OCI-LY3 (cell line): Measurements from ENCODE around the gene CYP27B1.

Experiments
- H2AFZ ChIP-seq: fragments of 200-600, 300-600 bp; shearing (Covaris generic); 2 replicates; pipeline ENCODE4 v1.6.0; 2014; ENCODE audit warnings: antibody characterized with exemption, low read depth, low read length
- H3K27ac ChIP-seq: fragments of 200-600, 300-600 bp; sonication (generic); 2 replicates; pipeline ENCODE4 v1.5.1; 2014; ENCODE audit warnings: mild to moderate bottlenecking, low read length, moderate library complexity, mixed read lengths
- H3K27me3 ChIP-seq: fragments of 200-600, 300-600 bp; sonication (generic); 2 replicates; pipeline ENCODE4 v1.6.1; 2014; ENCODE audit warnings: low read depth, low read length, mixed read lengths
- H3K36me3 ChIP-seq: fragments of 200-600, 300-600 bp; sonication (generic); replicated peaks from 2 replicates; pipeline ENCODE3; 2014; ENCODE audit warnings: low read depth, low read length, mixed read lengths
- H3K4me1 ChIP-seq: fragments of 300-600, 200-600 bp; sonication (generic); 2 replicates; pipeline ENCODE4 v1.6.1; 2014; ENCODE audit warnings: low read length, mixed read lengths
- H3K4me2 ChIP-seq: fragments of 200-600, 300-600 bp; sonication (generic); 2 replicates; pipeline ENCODE4 v1.6.1; 2014; ENCODE audit warnings: low read length, mixed read lengths
- H3K4me3 ChIP-seq: fragments of 300-600, 200-600 bp; sonication (generic); 2 replicates; pipeline ENCODE4 v1.5.1; 2014; ENCODE audit warnings: antibody characterized with exemption, mild to moderate bottlenecking, low read length, moderate library complexity
- H3K79me2 ChIP-seq: fragments of 300-600, 200-600 bp; shearing (Covaris generic); 2 replicates; pipeline ENCODE4 v1.6.1; 2014; ENCODE audit warnings: mild to moderate bottlenecking, low read length, mixed read lengths
- H3K9ac ChIP-seq: fragments of 300-600, 200-600 bp; shearing (Covaris generic); 2 replicates; pipeline ENCODE4 v1.6.0; 2014; ENCODE audit warnings: mild to moderate bottlenecking, low read length, moderate library complexity
- H3K9me3 ChIP-seq: fragments of 200-600, 300-600 bp; shearing (Covaris generic); 2 replicates; pipeline ENCODE4 v1.6.1; 2014; ENCODE audit warnings: low read length, mixed read lengths; ENCODE audit not compliant: insufficient read depth
- H4K20me1 ChIP-seq: fragments of 200-600, 300-600 bp; sonication (generic); 2 replicates; pipeline ENCODE4 v1.6.1; 2016; ENCODE audit warnings: low read length, mixed read lengths; ENCODE audit not compliant: insufficient read depth
- EZH2phosphoT487 ChIP-seq: fragments of 200-600 bp; shearing (Covaris generic); IDR thresholded peaks from 2 replicates; pipeline ENCODE4 v1.6.1; 2018; ENCODE audit warnings: antibody characterized with exemption, mixed run types, low read depth
- TF ChIP-seq, protein P1 (sequence below): fragments of 200-600, 300-600 bp; sonication (generic); IDR thresholded peaks from 2 replicates; pipeline ENCODE4 v1.5.1; 2014; ENCODE audit warnings: antibody characterized with exemption, low read length, low read depth

The CYP27B1 gene

DNA sequence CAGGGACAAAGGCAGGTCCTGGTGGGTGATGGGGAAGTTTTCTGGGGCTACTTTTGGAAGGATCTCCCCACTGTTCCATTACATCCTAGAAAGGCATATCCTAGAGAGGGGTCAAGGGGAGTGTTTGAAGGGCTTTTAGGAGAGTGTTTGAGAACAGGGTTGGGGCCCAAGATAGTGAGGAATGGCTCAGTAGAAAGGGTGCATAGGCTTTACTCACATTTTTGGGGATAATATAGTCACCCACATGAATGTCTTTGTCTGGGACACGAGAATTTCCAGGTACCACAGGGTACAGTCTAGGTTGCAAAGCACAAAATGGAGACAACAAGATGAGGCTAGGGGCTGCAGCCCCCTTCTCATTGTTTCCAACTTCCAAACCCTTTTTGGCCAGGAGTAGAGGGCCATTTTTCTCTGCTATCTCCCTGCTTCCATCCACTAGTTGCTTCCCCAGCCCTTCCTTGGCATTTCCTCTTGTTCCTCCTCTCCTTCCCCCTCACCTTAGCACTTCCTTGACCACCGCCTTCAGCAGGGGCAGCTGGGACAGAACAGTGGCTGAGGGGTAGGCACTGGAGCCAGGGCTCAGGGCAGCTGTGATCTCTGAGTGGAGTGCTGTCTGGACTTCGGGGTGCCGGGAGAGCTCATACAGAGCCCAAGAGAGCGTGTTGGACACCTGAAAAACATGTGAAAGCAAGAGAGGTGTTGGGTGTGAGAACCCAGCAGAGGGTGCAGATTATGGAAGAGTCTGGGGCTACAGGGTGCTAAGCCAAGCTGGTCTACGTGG is 2.8 kb downstream of the CYP27B1 start:
- Histone ChIP-seq H3K4me2 (peak overlapping the region; percentile 83; the same call in 1 of the 2 replicates), H4K20me1 (peaks cover 22% of the 10 kb centered on the region), H3K27me3 (no peaks in the 10 kb centered on the region), H3K79me2 (peaks cover 9% of the 10 kb centered on the region; the same call in 1 of the 2 replicates), H3K4me3 (no peak overlapping the region), H2AFZ (no peak overlapping the region), H3K9me3 (no peaks in the 10 kb centered on the region), H3K36me3 (peaks cover 36% of the 10 kb centered on the region), H3K4me1 (peaks cover 4% of the 10 kb centered on the region; the same call in 1 of the 2 replicates), H3K9ac (no peak overlapping the region), H3K27ac (no peak overlapping the region)
- TF ChIP-seq, protein P1, sequence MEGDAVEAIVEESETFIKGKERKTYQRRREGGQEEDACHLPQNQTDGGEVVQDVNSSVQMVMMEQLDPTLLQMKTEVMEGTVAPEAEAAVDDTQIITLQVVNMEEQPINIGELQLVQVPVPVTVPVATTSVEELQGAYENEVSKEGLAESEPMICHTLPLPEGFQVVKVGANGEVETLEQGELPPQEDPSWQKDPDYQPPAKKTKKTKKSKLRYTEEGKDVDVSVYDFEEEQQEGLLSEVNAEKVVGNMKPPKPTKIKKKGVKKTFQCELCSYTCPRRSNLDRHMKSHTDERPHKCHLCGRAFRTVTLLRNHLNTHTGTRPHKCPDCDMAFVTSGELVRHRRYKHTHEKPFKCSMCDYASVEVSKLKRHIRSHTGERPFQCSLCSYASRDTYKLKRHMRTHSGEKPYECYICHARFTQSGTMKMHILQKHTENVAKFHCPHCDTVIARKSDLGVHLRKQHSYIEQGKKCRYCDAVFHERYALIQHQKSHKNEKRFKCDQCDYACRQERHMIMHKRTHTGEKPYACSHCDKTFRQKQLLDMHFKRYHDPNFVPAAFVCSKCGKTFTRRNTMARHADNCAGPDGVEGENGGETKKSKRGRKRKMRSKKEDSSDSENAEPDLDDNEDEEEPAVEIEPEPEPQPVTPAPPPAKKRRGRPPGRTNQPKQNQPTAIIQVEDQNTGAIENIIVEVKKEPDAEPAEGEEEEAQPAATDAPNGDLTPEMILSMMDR = no peak
- no peak for TF ChIP-seq EZH2phosphoT487

DNA sequence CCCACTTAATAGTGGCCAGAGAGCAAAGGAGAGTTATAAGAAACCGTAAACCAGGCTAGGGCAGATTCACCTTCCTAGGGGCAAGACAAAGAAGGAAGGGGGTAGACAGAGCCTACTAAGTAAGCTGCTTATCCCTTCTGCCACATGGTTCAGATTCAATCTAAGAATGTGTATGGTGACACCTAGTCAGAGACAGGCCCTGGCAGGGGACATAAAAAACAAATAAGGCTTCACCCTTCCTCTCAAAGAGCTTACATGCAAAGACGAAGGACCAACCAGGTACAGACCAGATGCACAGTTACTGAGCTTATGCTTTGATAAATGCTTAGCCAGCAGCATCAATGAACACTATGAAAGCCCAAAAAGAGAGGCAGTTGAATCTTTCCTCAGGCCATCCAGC is 4.4 kb downstream of the CYP27B1 start:
- TF ChIP-seq, protein P1 = no peak
- no peak for TF ChIP-seq EZH2phosphoT487
- Histone ChIP-seq H3K27me3 (no peaks in the 10 kb centered on the region), H3K9ac (no peak overlapping the region), H4K20me1 (peaks cover 25% of the 10 kb centered on the region), H3K4me3 (no peak overlapping the region), H3K9me3 (no peaks in the 10 kb centered on the region), H3K36me3 (peaks cover 49% of the 10 kb centered on the region), H3K4me2 (no peak overlapping the region), H2AFZ (no peak overlapping the region), H3K27ac (no peak overlapping the region), H3K79me2 (peaks cover 19% of the 10 kb centered on the region; the same call in 1 of the 2 replicates), H3K4me1 (peaks cover 4% of the 10 kb centered on the region; the same call in 1 of the 2 replicates)

DNA sequence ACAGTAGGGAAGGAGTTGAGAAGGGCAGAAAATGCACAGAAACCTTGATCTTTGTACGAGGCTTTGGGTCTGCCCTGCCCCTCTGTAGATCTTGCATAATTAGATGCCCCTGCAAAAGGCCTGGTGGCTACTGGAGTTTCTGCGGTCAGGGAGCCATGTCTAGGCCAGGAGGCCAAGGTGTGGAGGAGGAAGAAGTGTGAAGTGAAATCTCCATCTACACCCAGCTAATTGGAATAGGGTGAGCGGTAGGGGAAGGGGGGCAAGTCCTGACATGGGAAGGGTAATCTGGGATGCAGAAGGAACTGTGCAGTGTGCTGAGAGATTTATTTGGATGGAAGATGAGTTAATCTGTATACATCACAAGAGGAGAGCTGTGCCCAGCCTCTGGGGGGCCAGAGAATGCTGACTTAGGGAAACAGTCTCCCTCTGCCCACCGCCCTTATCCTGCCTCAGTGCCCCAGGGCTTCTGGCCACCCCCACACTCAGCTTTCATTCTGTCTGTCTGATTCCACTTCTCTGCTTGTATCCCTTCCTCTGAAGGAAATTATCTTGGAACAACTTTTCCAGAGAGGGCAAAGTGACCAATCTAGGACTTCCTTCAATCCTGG is 5.4 kb downstream of the CYP27B1 start:
- H3K36me3 ChIP-seq = peaks cover 48% of the 10 kb centered on the region
- peaks cover 10% of the 10 kb centered on the region for H3K4me1 ChIP-seq
- no peaks in the 10 kb centered on the region for H3K27me3 ChIP-seq
- no peak overlapping the region for H3K9ac ChIP-seq
- no peak overlapping the region for H2AFZ ChIP-seq
- H3K79me2 ChIP-seq = peaks cover 27% of the 10 kb centered on the region
- H3K4me2 ChIP-seq = no peak overlapping the region
- no peak overlapping the region for H3K4me3 ChIP-seq
- no peak overlapping the region for H3K27ac ChIP-seq
- no peaks in the 10 kb centered on the region for H3K9me3 ChIP-seq
- no peak for TF ChIP-seq EZH2phosphoT487
- TF ChIP-seq, protein P1 = no peak
- peaks cover 25% of the 10 kb centered on the region for H4K20me1 ChIP-seq

DNA sequence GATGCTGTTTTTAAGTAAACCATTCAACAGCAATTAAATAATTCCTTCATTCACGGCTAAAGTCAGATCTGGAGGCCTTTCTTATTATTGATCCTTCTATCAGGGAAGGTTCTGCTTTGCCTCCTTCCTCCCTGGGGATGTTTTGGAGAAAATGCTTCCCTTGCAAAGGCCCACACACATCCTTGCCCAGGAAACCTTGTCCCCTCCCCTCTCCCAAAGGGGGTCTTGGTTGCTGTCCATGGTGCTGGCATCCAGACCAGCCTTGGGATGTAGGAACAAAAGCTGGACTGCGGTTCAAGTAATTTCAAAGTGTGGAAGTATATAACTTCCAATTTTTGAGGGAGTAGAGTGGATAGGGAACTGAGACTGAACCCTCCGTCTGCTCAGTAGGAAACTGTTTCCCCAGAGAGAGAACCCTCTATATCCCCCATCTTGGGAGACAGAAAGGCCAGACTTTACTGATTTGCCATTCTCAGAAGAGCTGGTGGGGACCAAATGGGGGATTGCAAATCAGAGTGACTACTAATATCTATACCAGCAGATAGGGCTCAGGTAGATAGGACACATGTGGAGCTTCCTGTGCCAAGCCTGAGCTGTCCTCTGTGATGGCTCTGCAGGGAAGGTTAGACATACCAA is 6.4 kb downstream of the CYP27B1 start:
- Histone ChIP-seq H2AFZ (no peak overlapping the region), H3K4me3 (no peak overlapping the region), H3K4me1 (peaks cover 11% of the 10 kb centered on the region), H3K27ac (no peak overlapping the region), H3K79me2 (peaks cover 37% of the 10 kb centered on the region), H3K9ac (no peak overlapping the region), H3K36me3 (peaks cover 46% of the 10 kb centered on the region), H3K4me2 (no peak overlapping the region), H3K27me3 (no peaks in the 10 kb centered on the region), H3K9me3 (no peaks in the 10 kb centered on the region), H4K20me1 (peaks cover 25% of the 10 kb centered on the region)
- TF ChIP-seq EZH2phosphoT487 = no peak
- TF ChIP-seq, protein P1 = no peak
